ENCODE measurements around the gene ZNF610. TPM values are rescaled to one million over a fixed set of nuclear protein-coding genes. Genes with fewer than 3 reads are reported as not detected.
"Not testable (repeated sequence)": the region's sequence is repeated elsewhere in the genome, so short reads cannot be mapped to it uniquely, and the experiment has no call there.

ZNF610 gene
- total RNA-seq, 1 experiment from 2014 or later: not detected

GRCh38 chr19:52331757-52332156 lies 4.3 kb upstream of the ZNF610 start:
- intact Hi-C loops (cut with micrococcal nuclease; ENCODE audit: unreplicated experiment): no loop called here
- Mint-ChIP-seq H3K9me3 (ENCODE audit: low read depth, unreplicated experiment) (peaks cover 21% of the 10 kb centered on the region), H3K4me3 (ENCODE audit: low read depth, unreplicated experiment) (no peak overlapping the region), H3K27ac (ENCODE audit: unreplicated experiment) (no peak overlapping the region), H3K36me3 (ENCODE audit: insufficient read depth, unreplicated experiment) (no peaks in the 10 kb centered on the region), H3K4me1 (ENCODE audit: low read depth, unreplicated experiment) (no peaks in the 10 kb centered on the region), H3K27me3 (ENCODE audit: unreplicated experiment) (no peaks in the 10 kb centered on the region)
- no peak for TF ChIP-seq CTCF (IDR thresholded peaks at IDR 0.05; ENCODE audit: unreplicated experiment)
- no peak for DNase-seq
- no TSS peak for BruUV-seq (replicated peaks)
- CTCF ChIA-PET: no interaction called here

- Mint-ChIP-seq H3K27me3 (ENCODE audit: unreplicated experiment) (no peaks in the 10 kb centered on the region), H3K4me3 (ENCODE audit: low read depth, unreplicated experiment) (no peak overlapping the region), H3K27ac (ENCODE audit: unreplicated experiment) (no peak overlapping the region), H3K9me3 (ENCODE audit: low read depth, unreplicated experiment) (peaks cover 30% of the 10 kb centered on the region), H3K36me3 (ENCODE audit: insufficient read depth, unreplicated experiment) (no peaks in the 10 kb centered on the region), H3K4me1 (ENCODE audit: low read depth, unreplicated experiment) (no peaks in the 10 kb centered on the region)
- intact Hi-C loops (cut with micrococcal nuclease; ENCODE audit: unreplicated experiment): no loop called here
- no peak for TF ChIP-seq CTCF (IDR thresholded peaks at IDR 0.05; ENCODE audit: unreplicated experiment)
- CTCF ChIA-PET: no interaction called here
- no TSS peak for BruUV-seq (replicated peaks)
- DNase-seq: no peak
Measured at GRCh38 chr19:52335768-52336116, 301 bp upstream of the ZNF610 start.

- Mint-ChIP-seq H3K36me3 (ENCODE audit: insufficient read depth, unreplicated experiment) (no peaks in the 10 kb centered on the region), H3K27me3 (ENCODE audit: unreplicated experiment) (no peaks in the 10 kb centered on the region), H3K9me3 (ENCODE audit: low read depth, unreplicated experiment) (peaks cover 25% of the 10 kb centered on the region), H3K27ac (ENCODE audit: unreplicated experiment) (no peak overlapping the region), H3K4me1 (ENCODE audit: low read depth, unreplicated experiment) (no peaks in the 10 kb centered on the region), H3K4me3 (ENCODE audit: low read depth, unreplicated experiment) (no peak overlapping the region)
- no peak for TF ChIP-seq CTCF (IDR thresholded peaks at IDR 0.05; ENCODE audit: unreplicated experiment)
- no peak for DNase-seq
- no TSS peak for BruUV-seq (replicated peaks)
- intact Hi-C loops (cut with micrococcal nuclease; ENCODE audit: unreplicated experiment): no loop called here
- CTCF ChIA-PET: no interaction called here
Measured at GRCh38 chr19:52336791-52337381, 843 bp downstream of the ZNF610 start.

GRCh38 chr19:52339022-52339421 lies 3.0 kb downstream of the ZNF610 start:
- intact Hi-C loops (cut with micrococcal nuclease; ENCODE audit: unreplicated experiment); CTCF ChIA-PET; H3K4me1 Mint-ChIP-seq (ENCODE audit: low read depth, unreplicated experiment); BruUV-seq (replicated peaks); H3K4me3 Mint-ChIP-seq (ENCODE audit: low read depth, unreplicated experiment); H3K36me3 Mint-ChIP-seq (ENCODE audit: insufficient read depth, unreplicated experiment); H3K27me3 Mint-ChIP-seq (ENCODE audit: unreplicated experiment); DNase-seq; H3K27ac Mint-ChIP-seq (ENCODE audit: unreplicated experiment): not testable (repeated sequence)
- peaks cover 24% of the 10 kb centered on the region for H3K9me3 Mint-ChIP-seq (ENCODE audit: low read depth, unreplicated experiment)

GRCh38 chr19:52343548-52343947 lies 7.5 kb downstream of the ZNF610 start:
- no peaks in the 10 kb centered on the region for H3K36me3 Mint-ChIP-seq (ENCODE audit: insufficient read depth, unreplicated experiment)
- no peak for DNase-seq
- no peaks in the 10 kb centered on the region for H3K27me3 Mint-ChIP-seq (ENCODE audit: unreplicated experiment)
- TF ChIP-seq CTCF (IDR thresholded peaks at IDR 0.05; ENCODE audit: unreplicated experiment): no peak
- CTCF ChIA-PET: no interaction called here
- H3K27ac Mint-ChIP-seq (ENCODE audit: unreplicated experiment): no peak overlapping the region
- H3K4me1 Mint-ChIP-seq (ENCODE audit: low read depth, unreplicated experiment): no peaks in the 10 kb centered on the region
- intact Hi-C loops (cut with micrococcal nuclease; ENCODE audit: unreplicated experiment): no loop called here
- H3K9me3 Mint-ChIP-seq (ENCODE audit: low read depth, unreplicated experiment): peaks cover 19% of the 10 kb centered on the region
- no peak overlapping the region for H3K4me3 Mint-ChIP-seq (ENCODE audit: low read depth, unreplicated experiment)
- BruUV-seq (replicated peaks): no TSS peak
